H9 (cell line): ENCODE data around the gene DCXR. TPM values are rescaled to one million over a fixed set of nuclear protein-coding genes. Genes with fewer than 3 reads are reported as not detected.
A peak's percentile ranks its signal among the peaks of the same experiment; 100 is the strongest.

Experiments
- DNase-seq: peaks from one replicate; pipeline ENCODE4 v3.0.0-alpha.2; 2017
- H2AFZ ChIP-seq: one replicate; pipeline ENCODE4 v1.6.1; 2013; ENCODE audit warnings: mild to moderate bottlenecking, low read length, control low read depth, moderate library complexity
- H2AK5ac ChIP-seq: 2 replicates; pipeline ENCODE4 v1.6.1; 2013; ENCODE audit warnings: low read length, control low read depth, mixed read lengths; ENCODE audit not compliant: insufficient read length
- H2BK120ac ChIP-seq: one replicate; pipeline ENCODE4 v1.6.1; 2013; ENCODE audit warnings: low read depth, mild to moderate bottlenecking, low read length, control low read depth, inconsistent platforms; ENCODE audit not compliant: poor library complexity, severe bottlenecking
- H2BK12ac ChIP-seq: 2 replicates; pipeline ENCODE4 v1.6.1; 2013; ENCODE audit warnings: low read length, control low read depth, mixed read lengths, low read depth; ENCODE audit not compliant: insufficient read length
- H2BK15ac ChIP-seq: 2 replicates; pipeline ENCODE4 v1.6.1; 2013; ENCODE audit warnings: low read depth, low read length, control low read depth
- H2BK20ac ChIP-seq: one replicate; pipeline ENCODE4 v1.6.1; 2013; ENCODE audit warnings: low read depth, mild to moderate bottlenecking, low read length, control low read depth, inconsistent platforms; ENCODE audit not compliant: poor library complexity, severe bottlenecking
- H2BK5ac ChIP-seq: 2 replicates; pipeline ENCODE4 v1.6.1; 2013; ENCODE audit warnings: low read length, control low read depth, mixed read lengths; ENCODE audit not compliant: insufficient read length
- H3K14ac ChIP-seq: 2 replicates; pipeline ENCODE4 v1.6.1; 2013; ENCODE audit warnings: low read length, control low read depth; ENCODE audit not compliant: insufficient read depth
- H3K18ac ChIP-seq: 2 replicates; pipeline ENCODE4 v1.6.1; 2013; ENCODE audit warnings: low read depth, mild to moderate bottlenecking, mixed read lengths, low read length, control low read depth; ENCODE audit not compliant: insufficient read length
- H3K23ac ChIP-seq: 2 replicates; pipeline ENCODE4 v1.6.1; 2013; ENCODE audit warnings: low read length, control low read depth, mixed read lengths, low read depth; ENCODE audit not compliant: insufficient read length
- H3K23me2 ChIP-seq: 2 replicates; pipeline ENCODE4 v1.6.1; 2013; ENCODE audit warnings: low read depth, mild to moderate bottlenecking, mixed read lengths, low read length, control low read depth; ENCODE audit not compliant: insufficient read length, poor library complexity, severe bottlenecking
- H3K27ac ChIP-seq: 2 replicates; pipeline ENCODE4 v1.5.1; 2013; ENCODE audit warnings: low read length, control low read depth, mixed read lengths, low read depth; ENCODE audit not compliant: insufficient read length
- H3K27me3 ChIP-seq: 2 replicates; pipeline ENCODE4 v1.6.1; 2013; ENCODE audit warnings: low read length, control low read depth, inconsistent platforms; ENCODE audit not compliant: insufficient read depth
- H3K4ac ChIP-seq: 2 replicates; pipeline ENCODE4 v1.6.1; 2013; ENCODE audit warnings: low read depth, mild to moderate bottlenecking, control low read depth, inconsistent platforms, low read length, moderate library complexity
- H3K4me1 ChIP-seq: 2 replicates; pipeline ENCODE4 v1.6.1; 2013; ENCODE audit warnings: low read length, control low read depth, inconsistent platforms; ENCODE audit not compliant: insufficient read depth
- H3K4me2 ChIP-seq: 2 replicates; pipeline ENCODE4 v1.6.1; 2013; ENCODE audit warnings: low read length, control low read depth, mixed read lengths; ENCODE audit not compliant: insufficient read length, insufficient read depth
- H3K56ac ChIP-seq: 2 replicates; pipeline ENCODE4 v1.6.1; 2013; ENCODE audit warnings: low read depth, mild to moderate bottlenecking, mixed read lengths, low read length, control low read depth; ENCODE audit not compliant: insufficient read length
- H3K79me1 ChIP-seq: 2 replicates; pipeline ENCODE4 v1.6.1; 2013; ENCODE audit warnings: low read depth, mild to moderate bottlenecking, moderate library complexity, low read length, control low read depth, inconsistent platforms; ENCODE audit not compliant: insufficient read depth, poor library complexity, severe bottlenecking
- H3K79me2 ChIP-seq: 2 replicates; pipeline ENCODE4 v1.6.1; 2013; ENCODE audit warnings: low read length, control low read depth, inconsistent platforms; ENCODE audit not compliant: insufficient read depth
- H3K9ac ChIP-seq: 2 replicates; pipeline ENCODE4 v1.6.1; 2013; ENCODE audit warnings: low read length, control low read depth, mixed read lengths; ENCODE audit not compliant: insufficient read length; ENCODE audit errors: extremely low read depth
- H3K9me3 ChIP-seq: one replicate; pipeline ENCODE4 v1.6.1; 2013; ENCODE audit warnings: low read depth, low read length, inconsistent platforms; ENCODE audit not compliant: control insufficient read depth
- H3T11ph ChIP-seq: one replicate; pipeline ENCODE4 v1.6.1; 2013; ENCODE audit warnings: mild to moderate bottlenecking, low read length, control low read depth, inconsistent platforms
- H4K20me1 ChIP-seq: one replicate; pipeline ENCODE4 v1.6.1; 2013; ENCODE audit not compliant: control insufficient read depth, insufficient read length, insufficient read depth
- H4K5ac ChIP-seq: 2 replicates; pipeline ENCODE4 v1.6.1; 2013; ENCODE audit warnings: low read depth, mild to moderate bottlenecking, mixed read lengths, low read length, control low read depth; ENCODE audit not compliant: insufficient read length
- H4K8ac ChIP-seq: replicated peaks from 2 replicates; pipeline ENCODE4 v1.6.1; 2013; ENCODE audit warnings: low read length, control low read depth, mixed read lengths, low read depth; ENCODE audit not compliant: insufficient read length
- H4K91ac ChIP-seq: 2 replicates; pipeline ENCODE4 v1.6.1; 2013; ENCODE audit warnings: low read depth, mild to moderate bottlenecking, moderate library complexity, mixed read lengths, low read length, control low read depth; ENCODE audit not compliant: insufficient read length
- H3K27ac Mint-ChIP-seq, 3 experiments: 2 replicates in 2 of 3; 3 replicates in 1 of 3; pipeline ENCODE4 v1.8.0; 2020 to 2021; ENCODE audit warnings: mixed read lengths in 3 of 3, mild to moderate bottlenecking in 1 of 3, moderate library complexity in 1 of 3
- H3K27me3 Mint-ChIP-seq: 2 replicates; pipeline ENCODE4 v1.8.0; 2021; ENCODE audit warnings: low read depth, mild to moderate bottlenecking, moderate library complexity, mixed read lengths
- H3K36me3 Mint-ChIP-seq, 3 experiments: 2 replicates in 2 of 3; 3 replicates in 1 of 3; pipeline ENCODE4 v1.8.0; 2020 to 2021; ENCODE audit warnings: low read depth in 3 of 3, mixed read lengths in 3 of 3; ENCODE audit not compliant: insufficient read depth in 1 of 3
- H3K4me1 Mint-ChIP-seq, 2 experiments: 2 replicates each; pipeline ENCODE4 v1.8.0; 2020; ENCODE audit warnings: mixed read lengths in 2 of 2
- H3K4me3 Mint-ChIP-seq, 2 experiments: 2 replicates in 1 of 2; 3 replicates in 1 of 2; pipeline ENCODE4 v1.8.0; 2020 to 2021; ENCODE audit warnings: mild to moderate bottlenecking in 2 of 2, mixed read lengths in 2 of 2, moderate library complexity in 1 of 2
- H3K9me3 Mint-ChIP-seq, 2 experiments: 2 replicates in 1 of 2; 3 replicates in 1 of 2; pipeline ENCODE4 v1.8.0; 2020; ENCODE audit warnings: mild to moderate bottlenecking in 2 of 2, mixed read lengths in 2 of 2, moderate library complexity in 1 of 2
- whole genome bisulfite sequencing: extraction: QIAGEN DNeasy Blood & Tissue Kit; methylation state at CpG from one replicate; pipeline ENCODE4 v1.1.7; 2013; ENCODE audit warnings: missing lambda C conversion rate, low lambda C conversion rate, mixed read lengths; ENCODE audit not compliant: insufficient read length; ENCODE audit errors: extremely low coverage; 5-methylcytosine and 5-hydroxymethylcytosine counted together
- total RNA-seq: library from RNA; stranded (reverse); gene quantifications from 2 replicates; pipeline ENCODE4 v1.2.1, GENCODE V29; 2021
- TF ChIP-seq, protein P1 (sequence below): fragments of 200-600 bp; sonication (generic); conservative IDR thresholded peaks from 3 replicates; pipeline ENCODE4 v1.8.0; 2021; ENCODE audit warnings: antibody characterized with exemption, mild to moderate bottlenecking

DCXR gene
- total RNA-seq, 1 experiment from 2014 or later, result 93.6 TPM

DNA sequence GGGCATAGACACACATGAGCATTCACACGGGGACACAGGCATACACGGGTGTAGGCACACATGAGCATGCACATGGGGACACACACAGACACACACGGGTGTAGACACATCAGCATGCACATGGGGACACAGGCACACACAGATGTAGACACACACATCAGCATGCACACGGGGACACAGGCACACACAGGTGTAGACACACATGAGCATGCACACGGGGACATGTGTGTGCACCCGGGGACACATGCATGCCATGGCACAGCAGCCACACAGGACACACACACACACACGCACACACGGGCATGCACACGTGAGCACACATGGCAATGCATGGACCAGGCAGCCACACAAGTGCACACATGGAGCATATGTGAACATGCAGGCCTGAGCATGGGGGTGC, 5.2 kb upstream of the DCXR start:
- H3T11ph ChIP-seq, result no peak overlapping the region
- Mint-ChIP-seq H3K4me3 (peak overlapping the region in 1 of 2 experiments; percentile 39; a peak in 1 of 5 replicates), H3K9me3 (no peaks in the 10 kb centered on the region; a peak in 2 of 5 replicates), H3K4me1 (peaks cover 24 to 29% of the 10 kb centered on the region in 2 experiments), H3K27me3 (peaks cover 10% of the 10 kb centered on the region), H3K36me3 (peaks cover 4 to 13% (median 9%) of the 10 kb centered on the region in 3 experiments; a peak in 6 of 7 replicates), H3K27ac (no peak overlapping the region; a peak in 1 of 7 replicates)
- H3K79me1 ChIP-seq, result no peaks in the 10 kb centered on the region
- H2BK15ac ChIP-seq, result no peak overlapping the region
- H3K27ac ChIP-seq, result no peak overlapping the region
- H3K23ac ChIP-seq, result no peak overlapping the region
- no CpG with 5 or more reads among the region's 9 CpGs for WGBS
- no peak overlapping the region for H2AK5ac ChIP-seq
- no peaks in the 10 kb centered on the region for H4K20me1 ChIP-seq
- H4K5ac ChIP-seq, result no peak overlapping the region
- no peak overlapping the region for H3K4ac ChIP-seq
- no peak overlapping the region for H3K18ac ChIP-seq
- no peaks in the 10 kb centered on the region for H3K9me3 ChIP-seq
- H4K8ac ChIP-seq, result no peak overlapping the region
- H3K56ac ChIP-seq, result no peak overlapping the region
- no peak overlapping the region for H3K4me2 ChIP-seq
- H3K27me3 ChIP-seq, result no peaks in the 10 kb centered on the region
- no peak overlapping the region for H3K14ac ChIP-seq
- DNase-seq, result no peak
- no peak overlapping the region for H2AFZ ChIP-seq
- no peaks in the 10 kb centered on the region for H3K23me2 ChIP-seq
- no peaks in the 10 kb centered on the region; the same call in 1 of the 2 replicates for H3K4me1 ChIP-seq
- no peak overlapping the region for H2BK120ac ChIP-seq
- no peaks in the 10 kb centered on the region for H3K79me2 ChIP-seq
- H2BK5ac ChIP-seq, result no peak overlapping the region
- TF ChIP-seq, protein P1, sequence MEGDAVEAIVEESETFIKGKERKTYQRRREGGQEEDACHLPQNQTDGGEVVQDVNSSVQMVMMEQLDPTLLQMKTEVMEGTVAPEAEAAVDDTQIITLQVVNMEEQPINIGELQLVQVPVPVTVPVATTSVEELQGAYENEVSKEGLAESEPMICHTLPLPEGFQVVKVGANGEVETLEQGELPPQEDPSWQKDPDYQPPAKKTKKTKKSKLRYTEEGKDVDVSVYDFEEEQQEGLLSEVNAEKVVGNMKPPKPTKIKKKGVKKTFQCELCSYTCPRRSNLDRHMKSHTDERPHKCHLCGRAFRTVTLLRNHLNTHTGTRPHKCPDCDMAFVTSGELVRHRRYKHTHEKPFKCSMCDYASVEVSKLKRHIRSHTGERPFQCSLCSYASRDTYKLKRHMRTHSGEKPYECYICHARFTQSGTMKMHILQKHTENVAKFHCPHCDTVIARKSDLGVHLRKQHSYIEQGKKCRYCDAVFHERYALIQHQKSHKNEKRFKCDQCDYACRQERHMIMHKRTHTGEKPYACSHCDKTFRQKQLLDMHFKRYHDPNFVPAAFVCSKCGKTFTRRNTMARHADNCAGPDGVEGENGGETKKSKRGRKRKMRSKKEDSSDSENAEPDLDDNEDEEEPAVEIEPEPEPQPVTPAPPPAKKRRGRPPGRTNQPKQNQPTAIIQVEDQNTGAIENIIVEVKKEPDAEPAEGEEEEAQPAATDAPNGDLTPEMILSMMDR, result no peak
- no peak overlapping the region for H4K91ac ChIP-seq
- no peak overlapping the region for H2BK20ac ChIP-seq
- no peak overlapping the region for H2BK12ac ChIP-seq
- no peak overlapping the region for H3K9ac ChIP-seq
